Testis (tissue), 3 donors: Measurements from ENCODE around the gene RASGEF1C. TPM values are rescaled to one million over a fixed set of nuclear protein-coding genes. Genes with fewer than 3 reads are reported as not detected.

Source experiments
- DNase-seq: peaks from one replicate; pipeline ENCODE4 v3.0.0-alpha.2; 2019
- H3K27ac ChIP-seq, 2 donors: fragments of 200-600 bp; sonication (generic); one replicate each; pipeline ENCODE4 v1.5.1; 2019
- H3K27me3 ChIP-seq: fragments of 200-600 bp; sonication (generic); one replicate; pipeline ENCODE4 v1.5.1; 2019
- H3K36me3 ChIP-seq: fragments of 200-600 bp; sonication (generic); one replicate; pipeline ENCODE4 v1.5.1; 2017; ENCODE audit warnings: low read depth; ENCODE audit errors: missing control alignments
- H3K4me1 ChIP-seq: fragments of 200-600 bp; sonication (generic); one replicate; pipeline ENCODE4 v1.5.1; 2019
- H3K4me3 ChIP-seq, 2 donors: fragments of 200-600 bp; sonication (generic); one replicate each; pipeline ENCODE4 v1.5.1; 2017 to 2019
- H3K9me3 ChIP-seq: fragments of 200-600 bp; sonication (generic); one replicate; pipeline ENCODE4 v1.5.1; 2017
- CTCF ChIP-seq, 3 experiments: fragments of 450-650 bp in 2 of 3; fragments of 200-600 bp in 1 of 3; sonication (generic) in 1 of 3; IDR thresholded peaks; one replicate each; pipeline ENCODE4 v1.5.1; 2016 to 2019; ENCODE audit warnings: antibody characterized with exemption in 3 of 3, mild to moderate bottlenecking in 2 of 3, moderate library complexity in 1 of 3
- POLR2A ChIP-seq: fragments of 450-650 bp; IDR thresholded peaks from one replicate; pipeline ENCODE4 v1.6.1; 2017; ENCODE audit warnings: antibody characterized with exemption, mild to moderate bottlenecking, moderate library complexity
- WGBS, 2 donors: methylation state at CpG; one replicate each; pipeline ENCODE4 v1.1.5; 2018; 5-methylcytosine and 5-hydroxymethylcytosine counted together
- intact Hi-C: fragments of 100-400 bp; cut with DNase I; formaldehyde crosslinking; loops from one replicate; pipeline ENCODE4 v1.15.1; 2023; ENCODE audit warnings: low total_unique reads
- polyA plus RNA-seq: library from polyadenylated mRNA; stranded (reverse); fragments of 350-450 nt; fragmentation: Illumina TruSeq; extraction: RNeasy Lipid Tissue Mini Kit (QIAGEN cat#74804); gene quantifications from one replicate; pipeline ENCODE4 v1.2.3, GENCODE V29; 2014; ENCODE audit warnings: low read depth, low replicate concordance; ENCODE audit not compliant: insufficient read depth
- total RNA-seq, 2 donors: library from RNA; depleted of rRNA; stranded (reverse); fragments of >200 nt; gene quantifications; one replicate each; pipeline ENCODE4 v1.2.3, GENCODE V29; 2016

Gene RASGEF1C
- total and polyA plus RNA-seq, 3 donors from 2014 or later, result 8.0 to 19.0 (median 8.5) TPM

GRCh38 chr5:180111273-180112002 is 97.6 kb downstream of the RASGEF1C start:
- WGBS, 2 donors, result 91 to 96% methylated on average over 4 to 7 of the region's 7 CpGs
- TF ChIP-seq CTCF (IDR thresholded peaks at IDR 0.05), result no peak
- no peak for TF ChIP-seq POLR2A
- no peaks in the 10 kb centered on the region for H3K9me3 ChIP-seq
- H3K4me3 ChIP-seq, result no peak overlapping the region
- H3K4me1 ChIP-seq, result no peaks in the 10 kb centered on the region
- H3K27me3 ChIP-seq, result no peaks in the 10 kb centered on the region
- intact Hi-C loops, result no loop called here
- no peaks in the 10 kb centered on the region for H3K36me3 ChIP-seq
- no peak for DNase-seq
- no peak overlapping the region for H3K27ac ChIP-seq

GRCh38 chr5:180109920-180110319 is 99.1 kb downstream of the RASGEF1C start:
- no peak overlapping the region for H3K4me3 ChIP-seq
- no peaks in the 10 kb centered on the region for H3K36me3 ChIP-seq
- no peaks in the 10 kb centered on the region for H3K9me3 ChIP-seq
- no peak for DNase-seq
- WGBS, 2 donors, result 77 to 86% methylated on average over 9 of the region's 9 CpGs
- intact Hi-C loops, result no loop called here
- H3K27ac ChIP-seq, result no peak overlapping the region
- H3K4me1 ChIP-seq, result no peaks in the 10 kb centered on the region
- TF ChIP-seq POLR2A, result no peak
- TF ChIP-seq CTCF (IDR thresholded peaks at IDR 0.05), result no peak
- H3K27me3 ChIP-seq, result no peaks in the 10 kb centered on the region

GRCh38 chr5:180107005-180107404 is 102.0 kb downstream of the RASGEF1C start:
- H3K27ac ChIP-seq, result no peak overlapping the region
- TF ChIP-seq CTCF (IDR thresholded peaks at IDR 0.05) (no peak), POLR2A (no peak)
- no peaks in the 10 kb centered on the region for H3K27me3 ChIP-seq
- no peaks in the 10 kb centered on the region for H3K4me1 ChIP-seq
- WGBS, 2 donors, result 91 to 98% methylated on average over 1 of the region's 1 CpG
- no peaks in the 10 kb centered on the region for H3K9me3 ChIP-seq
- no peak for DNase-seq
- H3K4me3 ChIP-seq, result no peak overlapping the region
- intact Hi-C loops, result no loop called here
- H3K36me3 ChIP-seq, result no peaks in the 10 kb centered on the region

GRCh38 chr5:180105827-180106312 is 103.1 kb downstream of the RASGEF1C start:
- H3K36me3 ChIP-seq, result no peaks in the 10 kb centered on the region
- no peak overlapping the region for H3K4me3 ChIP-seq
- no peak for DNase-seq
- H3K4me1 ChIP-seq, result no peaks in the 10 kb centered on the region
- H3K9me3 ChIP-seq, result no peaks in the 10 kb centered on the region
- 89 to 91% methylated on average over 5 of the region's 5 CpGs for WGBS, 2 donors
- intact Hi-C loops, result no loop called here
- H3K27me3 ChIP-seq, result no peaks in the 10 kb centered on the region
- TF ChIP-seq CTCF (IDR thresholded peaks at IDR 0.05) (no peak), POLR2A (no peak)
- no peak overlapping the region for H3K27ac ChIP-seq

- no peak for DNase-seq
- Histone ChIP-seq H3K4me3 (no peak overlapping the region), H3K4me1 (no peaks in the 10 kb centered on the region), H3K36me3 (no peaks in the 10 kb centered on the region), H3K27me3 (no peaks in the 10 kb centered on the region), H3K27ac (no peak overlapping the region), H3K9me3 (no peaks in the 10 kb centered on the region)
- 89 to 95% methylated on average over 3 of the region's 3 CpGs for WGBS, 2 donors
- intact Hi-C loops, result no loop called here
- TF ChIP-seq POLR2A (no peak), CTCF (IDR thresholded peaks at IDR 0.05) (no peak)
These were observed 104.9 kb downstream of the RASGEF1C start for GRCh38 chr5:180104168-180104530.
